Choroid plexus epithelial cell (primary cell): ENCODE results near the gene LRRC4C.

Experiments used
- DNase-seq: peaks from one replicate; pipeline ENCODE4 v3.0.0-alpha.2; 2010; ENCODE audit warnings: low read depth
- H3K4me3 ChIP-seq: 2 replicates; pipeline ENCODE4 v1.5.1; 2011; ENCODE audit warnings: low read depth, mild to moderate bottlenecking, control low read depth, low read length, moderate library complexity
- CTCF ChIP-seq: conservative IDR thresholded peaks from 2 replicates; pipeline ENCODE4 v1.5.1; 2011; ENCODE audit warnings: low read depth, mild to moderate bottlenecking, control low read depth, inconsistent platforms, low read length, moderate library complexity

LRRC4C gene

GRCh38 chr11:40842750-40843339 lies 616.6 kb downstream of the LRRC4C start:
- TF ChIP-seq CTCF = no peak
- H3K4me3 ChIP-seq = no peak overlapping the region
- no peak for DNase-seq

- no peak for DNase-seq
- no peak for TF ChIP-seq CTCF
- H3K4me3 ChIP-seq = no peak overlapping the region
These were observed 618.2 kb downstream of the LRRC4C start for GRCh38 chr11:40841231-40841630.

- TF ChIP-seq CTCF = no peak
- no peak for DNase-seq
- H3K4me3 ChIP-seq = no peak overlapping the region
These were observed 621.2 kb downstream of the LRRC4C start for GRCh38 chr11:40838181-40838683.

- no peak for TF ChIP-seq CTCF
- no peak overlapping the region for H3K4me3 ChIP-seq
- no peak for DNase-seq
These were observed 632.3 kb downstream of the LRRC4C start for GRCh38 chr11:40827116-40827515.

GRCh38 chr11:40826601-40827000 lies 632.9 kb downstream of the LRRC4C start:
- H3K4me3 ChIP-seq = no peak overlapping the region
- no peak for TF ChIP-seq CTCF
- DNase-seq = no peak

GRCh38 chr11:40825201-40825834 lies 634.1 kb downstream of the LRRC4C start:
- no peak for DNase-seq
- no peak for TF ChIP-seq CTCF
- H3K4me3 ChIP-seq = no peak overlapping the region

GRCh38 chr11:40819230-40819629 lies 640.2 kb downstream of the LRRC4C start:
- H3K4me3 ChIP-seq = no peak overlapping the region
- no peak for DNase-seq
- TF ChIP-seq CTCF = no peak
